GM12878 (cell line): ENCODE measurements around the gene PTGR3. TPM values are rescaled to one million over a fixed set of nuclear protein-coding genes. Genes with fewer than 3 reads are reported as not detected.

Source experiments
- DPF2 ChIP-seq: fragments of 450-650 bp; IDR thresholded peaks from 2 replicates; pipeline ENCODE4 v1.6.1; 2017; ENCODE audit warnings: mild to moderate bottlenecking
- EED ChIP-seq: sonication (generic); IDR thresholded peaks from 2 replicates; pipeline ENCODE4 v1.6.1; 2016; ENCODE audit warnings: antibody characterized with exemption, low read depth
- EP300 ChIP-seq, 2 experiments: fragments of 150-350 bp in 1 of 2; IDR thresholded peaks; 2 replicates each; pipeline ENCODE4 v1.6.1; 2011 to 2012; ENCODE audit warnings: low read depth in 2 of 2, low read length in 2 of 2, borderline replicate concordance in 1 of 2, improper control_type of control experiment in 1 of 2, inconsistent platforms in 1 of 2; ENCODE audit not compliant: control insufficient read depth in 1 of 2
- GABPA ChIP-seq: IDR thresholded peaks from 2 replicates; pipeline ENCODE4 v1.6.1; 2014; ENCODE audit warnings: antibody characterized with exemption, low read depth, mild to moderate bottlenecking, inconsistent platforms
- HDAC2 ChIP-seq: fragments of 200-600 bp; sonication (generic); IDR thresholded peaks from 2 replicates; pipeline ENCODE4 v1.6.1; 2017
- IKZF1 ChIP-seq: fragments of 450-650 bp; conservative IDR thresholded peaks from 2 replicates; pipeline ENCODE4 v1.6.1; 2017; ENCODE audit warnings: antibody characterized with exemption, mild to moderate bottlenecking
- LARP7 ChIP-seq: fragments of 450-650 bp; IDR thresholded peaks from 2 replicates; pipeline ENCODE4 v1.6.1; 2017; ENCODE audit warnings: mild to moderate bottlenecking
- MEF2B ChIP-seq: fragments of 450-650 bp; IDR thresholded peaks from 2 replicates; pipeline ENCODE4 v1.6.1; 2018; ENCODE audit warnings: mild to moderate bottlenecking, moderate library complexity; ENCODE audit not compliant: partially characterized antibody, poor library complexity, severe bottlenecking
- PAX5 ChIP-seq: IDR thresholded peaks from 2 replicates; pipeline ENCODE4 v1.6.1; 2011; ENCODE audit warnings: low read depth, low read length, borderline replicate concordance
- RELA ChIP-seq: fragments of 450-650 bp; IDR thresholded peaks from 2 replicates; pipeline ENCODE4 v1.8.0; 2014; ENCODE audit warnings: borderline replicate concordance; ENCODE audit not compliant: partially characterized antibody
- TCF12 ChIP-seq: IDR thresholded peaks from 2 replicates; pipeline ENCODE4 v1.6.1; 2011; ENCODE audit warnings: low read depth, mild to moderate bottlenecking, low read length
- TCF3 ChIP-seq: IDR thresholded peaks from 2 replicates; pipeline ENCODE4 v1.6.1; 2012; ENCODE audit warnings: low read depth, mild to moderate bottlenecking, low read length, borderline replicate concordance; ENCODE audit not compliant: insufficient read depth
- ZNF274 ChIP-seq: IDR thresholded peaks from one replicate; pipeline ENCODE4 v1.8.0; 2011; ENCODE audit not compliant: insufficient read length, insufficient read depth
- polyA plus RNA-seq, 11 experiments: library from polyadenylated mRNA; depleted of rRNA in 4 of 11; unstranded in 6 of 11; stranded (reverse) in 5 of 11; fragments of >200 nt; fragmentation: Nextera tagmentation in 4 of 11; fragmentation: Illumina TruSeq in 1 of 11; extraction: Ambion mirVana in 4 of 11; extraction: Trizol in 1 of 11; gene quantifications; 1 replicate in 1 of 11; 2 replicates in 10 of 11; pipeline versions ENCODE4 v1.2.1 to v1.2.3, GENCODE V29; 2011 to 2016; ENCODE audit warnings: inconsistent platforms in 2 of 11, missing spikeins in 2 of 11, low read depth in 1 of 11
- total RNA-seq, 4 experiments: library from RNA; depleted of rRNA in 3 of 4; stranded (reverse); fragments of >200 nt in 3 of 4; fragmentation: Illumina TruSeq in 1 of 4; extraction: Trizol in 1 of 4; gene quantifications; 2 replicates each; pipeline versions ENCODE4 v1.2.1 to v1.2.3, GENCODE V29; 2013 to 2021
- TF ChIP-seq, protein P1 (sequence below): fragments of 450-650 bp; IDR thresholded peaks from 2 replicates; pipeline ENCODE4 v1.6.1; 2016; ENCODE audit warnings: mild to moderate bottlenecking, moderate library complexity, borderline replicate concordance
- TF ChIP-seq, protein P2 (sequence below): fragments of 450-650 bp; IDR thresholded peaks from 2 replicates; pipeline ENCODE4 v1.6.1; 2018; ENCODE audit warnings: mild to moderate bottlenecking, low read depth, moderate library complexity; ENCODE audit not compliant: partially characterized antibody
- TF ChIP-seq, protein P3 (sequence below): IDR thresholded peaks from 2 replicates; pipeline ENCODE4 v1.6.1; 2012; ENCODE audit warnings: low read depth, low read length, improper control_type of control experiment
- TF ChIP-seq, protein P4 (sequence below): fragments of 450-650 bp; IDR thresholded peaks from 2 replicates; pipeline ENCODE4 v1.6.1; 2017; ENCODE audit warnings: mild to moderate bottlenecking
- TF ChIP-seq, protein P5 (sequence below): fragments of 450-650 bp; conservative IDR thresholded peaks from 2 replicates; pipeline ENCODE4 v1.6.1; 2017; ENCODE audit warnings: mild to moderate bottlenecking, moderate library complexity

PTGR3 gene
- total and polyA plus RNA-seq, 10 of the 15 experiments (the other 5 are each of a cell fraction or from before 2014, with no cell fraction given) = 6.2 to 69.8 (median 21.9) TPM

DNA sequence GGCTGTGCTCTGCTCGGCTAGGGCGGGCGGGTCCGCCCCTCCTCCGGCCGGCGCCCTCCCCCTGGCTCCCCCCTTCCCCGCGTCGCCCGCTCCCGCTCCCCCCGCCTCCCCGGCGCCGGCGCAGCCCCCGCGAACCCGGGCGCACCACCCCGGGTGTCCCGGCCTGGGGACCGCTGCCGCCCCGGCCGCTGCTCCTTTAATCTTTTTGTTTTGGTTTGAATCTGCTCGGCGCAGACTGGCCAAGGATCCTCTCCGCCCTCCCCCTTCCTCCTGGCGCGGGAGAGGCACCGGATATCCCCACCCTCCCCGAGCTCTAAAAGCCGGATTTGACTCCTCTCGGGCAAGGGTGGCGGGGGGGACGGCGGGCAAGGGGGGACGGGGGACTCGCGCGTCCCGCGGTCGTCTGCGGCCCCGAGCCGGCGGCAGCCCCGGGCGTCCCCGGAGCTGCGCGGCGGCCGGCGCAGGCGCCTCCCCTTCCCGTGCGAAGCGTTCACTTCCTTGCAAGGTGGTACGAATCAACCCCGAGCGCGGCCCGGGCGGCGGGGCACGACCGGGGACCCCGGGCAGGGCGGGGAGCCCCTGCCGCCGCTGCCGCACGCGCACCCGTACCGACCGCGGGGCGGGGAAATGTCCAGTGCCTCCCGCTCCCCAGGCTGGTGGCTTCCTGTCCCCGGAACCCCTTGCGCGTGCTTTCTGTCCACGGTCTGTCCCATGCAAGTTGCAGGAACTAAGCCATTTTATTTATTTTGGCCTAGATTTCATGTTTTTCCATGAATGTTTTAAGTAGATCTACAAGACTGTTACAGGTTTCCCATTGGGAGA is at the start of gene PTGR3 (continued):
- TF ChIP-seq, protein P1, sequence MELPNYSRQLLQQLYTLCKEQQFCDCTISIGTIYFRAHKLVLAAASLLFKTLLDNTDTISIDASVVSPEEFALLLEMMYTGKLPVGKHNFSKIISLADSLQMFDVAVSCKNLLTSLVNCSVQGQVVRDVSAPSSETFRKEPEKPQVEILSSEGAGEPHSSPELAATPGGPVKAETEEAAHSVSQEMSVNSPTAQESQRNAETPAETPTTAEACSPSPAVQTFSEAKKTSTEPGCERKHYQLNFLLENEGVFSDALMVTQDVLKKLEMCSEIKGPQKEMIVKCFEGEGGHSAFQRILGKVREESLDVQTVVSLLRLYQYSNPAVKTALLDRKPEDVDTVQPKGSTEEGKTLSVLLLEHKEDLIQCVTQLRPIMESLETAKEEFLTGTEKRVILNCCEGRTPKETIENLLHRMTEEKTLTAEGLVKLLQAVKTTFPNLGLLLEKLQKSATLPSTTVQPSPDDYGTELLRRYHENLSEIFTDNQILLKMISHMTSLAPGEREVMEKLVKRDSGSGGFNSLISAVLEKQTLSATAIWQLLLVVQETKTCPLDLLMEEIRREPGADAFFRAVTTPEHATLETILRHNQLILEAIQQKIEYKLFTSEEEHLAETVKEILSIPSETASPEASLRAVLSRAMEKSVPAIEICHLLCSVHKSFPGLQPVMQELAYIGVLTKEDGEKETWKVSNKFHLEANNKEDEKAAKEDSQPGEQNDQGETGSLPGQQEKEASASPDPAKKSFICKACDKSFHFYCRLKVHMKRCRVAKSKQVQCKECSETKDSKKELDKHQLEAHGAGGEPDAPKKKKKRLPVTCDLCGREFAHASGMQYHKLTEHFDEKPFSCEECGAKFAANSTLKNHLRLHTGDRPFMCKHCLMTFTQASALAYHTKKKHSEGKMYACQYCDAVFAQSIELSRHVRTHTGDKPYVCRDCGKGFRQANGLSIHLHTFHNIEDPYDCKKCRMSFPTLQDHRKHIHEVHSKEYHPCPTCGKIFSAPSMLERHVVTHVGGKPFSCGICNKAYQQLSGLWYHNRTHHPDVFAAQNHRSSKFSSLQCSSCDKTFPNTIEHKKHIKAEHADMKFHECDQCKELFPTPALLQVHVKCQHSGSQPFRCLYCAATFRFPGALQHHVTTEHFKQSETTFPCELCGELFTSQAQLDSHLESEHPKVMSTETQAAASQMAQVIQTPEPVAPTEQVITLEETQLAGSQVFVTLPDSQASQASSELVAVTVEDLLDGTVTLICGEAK = no peak
- TF ChIP-seq, protein P2, sequence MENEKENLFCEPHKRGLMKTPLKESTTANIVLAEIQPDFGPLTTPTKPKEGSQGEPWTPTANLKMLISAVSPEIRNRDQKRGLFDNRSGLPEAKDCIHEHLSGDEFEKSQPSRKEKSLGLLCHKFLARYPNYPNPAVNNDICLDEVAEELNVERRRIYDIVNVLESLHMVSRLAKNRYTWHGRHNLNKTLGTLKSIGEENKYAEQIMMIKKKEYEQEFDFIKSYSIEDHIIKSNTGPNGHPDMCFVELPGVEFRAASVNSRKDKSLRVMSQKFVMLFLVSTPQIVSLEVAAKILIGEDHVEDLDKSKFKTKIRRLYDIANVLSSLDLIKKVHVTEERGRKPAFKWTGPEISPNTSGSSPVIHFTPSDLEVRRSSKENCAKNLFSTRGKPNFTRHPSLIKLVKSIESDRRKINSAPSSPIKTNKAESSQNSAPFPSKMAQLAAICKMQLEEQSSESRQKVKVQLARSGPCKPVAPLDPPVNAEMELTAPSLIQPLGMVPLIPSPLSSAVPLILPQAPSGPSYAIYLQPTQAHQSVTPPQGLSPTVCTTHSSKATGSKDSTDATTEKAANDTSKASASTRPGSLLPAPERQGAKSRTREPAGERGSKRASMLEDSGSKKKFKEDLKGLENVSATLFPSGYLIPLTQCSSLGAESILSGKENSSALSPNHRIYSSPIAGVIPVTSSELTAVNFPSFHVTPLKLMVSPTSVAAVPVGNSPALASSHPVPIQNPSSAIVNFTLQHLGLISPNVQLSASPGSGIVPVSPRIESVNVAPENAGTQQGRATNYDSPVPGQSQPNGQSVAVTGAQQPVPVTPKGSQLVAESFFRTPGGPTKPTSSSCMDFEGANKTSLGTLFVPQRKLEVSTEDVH = no peak
- TF ChIP-seq, protein P3, sequence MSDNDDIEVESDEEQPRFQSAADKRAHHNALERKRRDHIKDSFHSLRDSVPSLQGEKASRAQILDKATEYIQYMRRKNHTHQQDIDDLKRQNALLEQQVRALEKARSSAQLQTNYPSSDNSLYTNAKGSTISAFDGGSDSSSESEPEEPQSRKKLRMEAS = no peak
- TF ChIP-seq TCF12 (peak; percentile 6; the same call in 1 of the 2 replicates), LARP7 (peak; percentile 89), MEF2B (no peak), EP300 (IDR thresholded peaks at IDR 0.05; ENCODE audit: borderline replicate concordance in 1 of 2, control insufficient read depth in 1 of 2, low read depth in 2 of 2, low read length in 2 of 2) (no peak), ZNF274 (no peak), HDAC2 (no peak), DPF2 (peak; percentile 59), EED (no peak), RELA (peak; percentile 54), GABPA (peak; percentile 28; the same call in 1 of the 2 replicates), IKZF1 (peak; percentile 76), PAX5 (no peak), TCF3 (no peak)
- TF ChIP-seq, protein P4, sequence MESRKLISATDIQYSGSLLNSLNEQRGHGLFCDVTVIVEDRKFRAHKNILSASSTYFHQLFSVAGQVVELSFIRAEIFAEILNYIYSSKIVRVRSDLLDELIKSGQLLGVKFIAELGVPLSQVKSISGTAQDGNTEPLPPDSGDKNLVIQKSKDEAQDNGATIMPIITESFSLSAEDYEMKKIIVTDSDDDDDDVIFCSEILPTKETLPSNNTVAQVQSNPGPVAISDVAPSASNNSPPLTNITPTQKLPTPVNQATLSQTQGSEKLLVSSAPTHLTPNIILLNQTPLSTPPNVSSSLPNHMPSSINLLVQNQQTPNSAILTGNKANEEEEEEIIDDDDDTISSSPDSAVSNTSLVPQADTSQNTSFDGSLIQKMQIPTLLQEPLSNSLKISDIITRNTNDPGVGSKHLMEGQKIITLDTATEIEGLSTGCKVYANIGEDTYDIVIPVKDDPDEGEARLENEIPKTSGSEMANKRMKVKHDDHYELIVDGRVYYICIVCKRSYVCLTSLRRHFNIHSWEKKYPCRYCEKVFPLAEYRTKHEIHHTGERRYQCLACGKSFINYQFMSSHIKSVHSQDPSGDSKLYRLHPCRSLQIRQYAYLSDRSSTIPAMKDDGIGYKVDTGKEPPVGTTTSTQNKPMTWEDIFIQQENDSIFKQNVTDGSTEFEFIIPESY = no peak
- TF ChIP-seq, protein P5, sequence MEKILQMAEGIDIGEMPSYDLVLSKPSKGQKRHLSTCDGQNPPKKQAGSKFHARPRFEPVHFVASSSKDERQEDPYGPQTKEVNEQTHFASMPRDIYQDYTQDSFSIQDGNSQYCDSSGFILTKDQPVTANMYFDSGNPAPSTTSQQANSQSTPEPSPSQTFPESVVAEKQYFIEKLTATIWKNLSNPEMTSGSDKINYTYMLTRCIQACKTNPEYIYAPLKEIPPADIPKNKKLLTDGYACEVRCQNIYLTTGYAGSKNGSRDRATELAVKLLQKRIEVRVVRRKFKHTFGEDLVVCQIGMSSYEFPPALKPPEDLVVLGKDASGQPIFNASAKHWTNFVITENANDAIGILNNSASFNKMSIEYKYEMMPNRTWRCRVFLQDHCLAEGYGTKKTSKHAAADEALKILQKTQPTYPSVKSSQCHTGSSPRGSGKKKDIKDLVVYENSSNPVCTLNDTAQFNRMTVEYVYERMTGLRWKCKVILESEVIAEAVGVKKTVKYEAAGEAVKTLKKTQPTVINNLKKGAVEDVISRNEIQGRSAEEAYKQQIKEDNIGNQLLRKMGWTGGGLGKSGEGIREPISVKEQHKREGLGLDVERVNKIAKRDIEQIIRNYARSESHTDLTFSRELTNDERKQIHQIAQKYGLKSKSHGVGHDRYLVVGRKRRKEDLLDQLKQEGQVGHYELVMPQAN = peak; percentile 84
